ENCODE measurements around the gene TBX6. TPM values are rescaled to one million over a fixed set of nuclear protein-coding genes. Genes with fewer than 3 reads are reported as not detected.

TBX6 gene
- total and polyA plus RNA-seq, 2 donors (not counting 3 experiments of a cell fraction or from before 2014, with no cell fraction given): 0.40 to 0.60 TPM

DNA sequence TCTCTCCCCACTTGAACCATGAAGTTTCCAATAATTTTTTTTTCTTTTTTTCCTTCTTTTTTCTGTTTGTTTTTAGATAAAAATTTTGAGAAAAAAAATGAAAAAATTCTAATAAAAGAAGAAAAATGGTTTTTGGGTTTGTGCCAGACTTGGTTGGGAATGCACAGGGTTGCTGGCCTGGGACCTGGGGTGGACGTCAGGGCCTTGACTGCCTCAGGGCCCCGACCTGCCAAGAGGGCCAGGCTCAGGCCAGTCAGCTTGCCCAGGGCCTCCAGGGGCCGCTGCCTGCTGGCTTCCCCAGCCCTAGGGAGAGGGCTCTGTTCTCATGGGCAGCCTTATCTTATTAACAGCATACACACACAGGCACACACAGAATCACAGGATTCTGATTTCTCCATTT lies 6.5 kb downstream of the TBX6 start:
- no peaks in the 10 kb centered on the region for H3K27me3 ChIP-seq (ENCODE audit: control insufficient read depth in 2 of 2, insufficient read depth in 2 of 2, low read length in 2 of 2)
- no peak overlapping the region for H3K9ac ChIP-seq (replicated peaks; ENCODE audit: extremely low read depth, insufficient read depth, low read length)
- intact Hi-C loops (cut with micrococcal nuclease) (no loop called here), dilution Hi-C loops (cut with MboI; ENCODE audit: extremely low pct_ligation_motif_present, low sequenced_read_pairs) (no loop called here)
- no peak for TF ChIP-seq POLR2AphosphoS5 (IDR thresholded peaks at IDR 0.05; ENCODE audit: insufficient read depth, low read depth, low read length)
- TF ChIP-seq, protein P1, sequence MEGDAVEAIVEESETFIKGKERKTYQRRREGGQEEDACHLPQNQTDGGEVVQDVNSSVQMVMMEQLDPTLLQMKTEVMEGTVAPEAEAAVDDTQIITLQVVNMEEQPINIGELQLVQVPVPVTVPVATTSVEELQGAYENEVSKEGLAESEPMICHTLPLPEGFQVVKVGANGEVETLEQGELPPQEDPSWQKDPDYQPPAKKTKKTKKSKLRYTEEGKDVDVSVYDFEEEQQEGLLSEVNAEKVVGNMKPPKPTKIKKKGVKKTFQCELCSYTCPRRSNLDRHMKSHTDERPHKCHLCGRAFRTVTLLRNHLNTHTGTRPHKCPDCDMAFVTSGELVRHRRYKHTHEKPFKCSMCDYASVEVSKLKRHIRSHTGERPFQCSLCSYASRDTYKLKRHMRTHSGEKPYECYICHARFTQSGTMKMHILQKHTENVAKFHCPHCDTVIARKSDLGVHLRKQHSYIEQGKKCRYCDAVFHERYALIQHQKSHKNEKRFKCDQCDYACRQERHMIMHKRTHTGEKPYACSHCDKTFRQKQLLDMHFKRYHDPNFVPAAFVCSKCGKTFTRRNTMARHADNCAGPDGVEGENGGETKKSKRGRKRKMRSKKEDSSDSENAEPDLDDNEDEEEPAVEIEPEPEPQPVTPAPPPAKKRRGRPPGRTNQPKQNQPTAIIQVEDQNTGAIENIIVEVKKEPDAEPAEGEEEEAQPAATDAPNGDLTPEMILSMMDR (IDR thresholded peaks at IDR 0.05; ENCODE audit: extremely low read depth in 1 of 2, insufficient read depth in 1 of 2, low read depth in 1 of 2, low read length in 2 of 2): no peak
- TF ChIP-seq, protein P2, sequence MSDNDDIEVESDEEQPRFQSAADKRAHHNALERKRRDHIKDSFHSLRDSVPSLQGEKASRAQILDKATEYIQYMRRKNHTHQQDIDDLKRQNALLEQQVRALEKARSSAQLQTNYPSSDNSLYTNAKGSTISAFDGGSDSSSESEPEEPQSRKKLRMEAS (IDR thresholded peaks at IDR 0.05; ENCODE audit: insufficient read depth, insufficient read length): no peak
- TF ChIP-seq FOS (IDR thresholded peaks at IDR 0.05; ENCODE audit: borderline replicate concordance, insufficient read depth, low read length): no peak
- TF ChIP-seq POLR2A (IDR thresholded peaks at IDR 0.05; ENCODE audit: low read depth, low read length): no peak
- no peak for TF ChIP-seq GATA2 (IDR thresholded peaks at IDR 0.05; ENCODE audit: insufficient read depth, insufficient read length, low read depth, low read length)
- TF ChIP-seq JUN (IDR thresholded peaks at IDR 0.05; ENCODE audit: borderline replicate concordance, insufficient read depth, insufficient read length, low read depth): no peak
- TF ChIP-seq MYC (IDR thresholded peaks at IDR 0.05; ENCODE audit: low read depth, low read length): no peak
- no peak for TF ChIP-seq EZH2 (IDR thresholded peaks at IDR 0.05; ENCODE audit: borderline replicate concordance, low read depth, low read length, severe bottlenecking)
- no TSS peak for BruUV-seq (replicated peaks)
- no peak overlapping the region for H3K27ac ChIP-seq (ENCODE audit: insufficient read depth, low read depth, low read length)
- H3K9me1 ChIP-seq (replicated peaks; ENCODE audit: control insufficient read depth, extremely low read depth, insufficient read depth, low read length): no peaks in the 10 kb centered on the region
- FAIRE-seq: no peak
- H3K79me2 ChIP-seq (ENCODE audit: control insufficient read depth, insufficient read depth, low read length): peaks cover 7% of the 10 kb centered on the region
- POLR2A ChIA-PET: no interaction called here
- no peaks in the 10 kb centered on the region for H3K9me3 ChIP-seq (replicated peaks; ENCODE audit: control insufficient read depth, insufficient read depth, low read length)
- H3K36me3 ChIP-seq (ENCODE audit: control insufficient read depth in 2 of 2, extremely low read depth in 1 of 2, insufficient read depth in 2 of 2, low read length in 2 of 2): peaks cover 13 to 36% of the 10 kb centered on the region in 2 experiments
- no peak overlapping the region for H2AFZ ChIP-seq (ENCODE audit: low read depth, low read length)
- no peak overlapping the region for H3K4me3 ChIP-seq (replicated peaks in 1 of 3; ENCODE audit: insufficient read depth in 1 of 3, low read depth in 1 of 3, low read length in 3 of 3)
- H3K4me2 ChIP-seq (ENCODE audit: insufficient read depth, low read length): no peak overlapping the region
- H3K4me1 ChIP-seq (ENCODE audit: control insufficient read depth, extremely low read depth, insufficient read depth, low read length): peaks cover 2% of the 10 kb centered on the region
- DNase-seq (ENCODE audit: low read depth, low spot score): no peak
- no peaks in the 10 kb centered on the region for H4K20me1 ChIP-seq (replicated peaks; ENCODE audit: control insufficient read depth, extremely low read depth, insufficient read depth, low read length)
- CTCF ChIA-PET: no interaction called here
